ENCODE results near the gene FAM20C. TPM values are rescaled to one million over a fixed set of nuclear protein-coding genes. Genes with fewer than 3 reads are reported as not detected.
"Not testable (repeated sequence)": the region's sequence is repeated elsewhere in the genome, so short reads cannot be mapped to it uniquely, and the experiment has no call there.

The FAM20C gene
- total RNA-seq, 1 donor from 2014 or later: 22.2 TPM

- no peak overlapping the region for H3K27ac ChIP-seq (replicated peaks)
- H3K27me3 ChIP-seq (ENCODE audit: low read depth): no peaks in the 10 kb centered on the region
- intact Hi-C loops (cut with micrococcal nuclease): no loop called here
- TF ChIP-seq, protein P1, sequence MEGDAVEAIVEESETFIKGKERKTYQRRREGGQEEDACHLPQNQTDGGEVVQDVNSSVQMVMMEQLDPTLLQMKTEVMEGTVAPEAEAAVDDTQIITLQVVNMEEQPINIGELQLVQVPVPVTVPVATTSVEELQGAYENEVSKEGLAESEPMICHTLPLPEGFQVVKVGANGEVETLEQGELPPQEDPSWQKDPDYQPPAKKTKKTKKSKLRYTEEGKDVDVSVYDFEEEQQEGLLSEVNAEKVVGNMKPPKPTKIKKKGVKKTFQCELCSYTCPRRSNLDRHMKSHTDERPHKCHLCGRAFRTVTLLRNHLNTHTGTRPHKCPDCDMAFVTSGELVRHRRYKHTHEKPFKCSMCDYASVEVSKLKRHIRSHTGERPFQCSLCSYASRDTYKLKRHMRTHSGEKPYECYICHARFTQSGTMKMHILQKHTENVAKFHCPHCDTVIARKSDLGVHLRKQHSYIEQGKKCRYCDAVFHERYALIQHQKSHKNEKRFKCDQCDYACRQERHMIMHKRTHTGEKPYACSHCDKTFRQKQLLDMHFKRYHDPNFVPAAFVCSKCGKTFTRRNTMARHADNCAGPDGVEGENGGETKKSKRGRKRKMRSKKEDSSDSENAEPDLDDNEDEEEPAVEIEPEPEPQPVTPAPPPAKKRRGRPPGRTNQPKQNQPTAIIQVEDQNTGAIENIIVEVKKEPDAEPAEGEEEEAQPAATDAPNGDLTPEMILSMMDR (IDR thresholded peaks at IDR 0.05; ENCODE audit: borderline replicate concordance): no peak
- peaks cover 11% of the 10 kb centered on the region for H3K4me1 ChIP-seq
- H3K36me3 ChIP-seq: peaks cover 5% of the 10 kb centered on the region
- no peak overlapping the region for H3K4me3 ChIP-seq
- H3K9me3 ChIP-seq (replicated peaks): no peaks in the 10 kb centered on the region
- DNase-seq: no peak
These were observed 49.1 kb downstream of the FAM20C start for GRCh38 chr7:241513-241912.

DNA sequence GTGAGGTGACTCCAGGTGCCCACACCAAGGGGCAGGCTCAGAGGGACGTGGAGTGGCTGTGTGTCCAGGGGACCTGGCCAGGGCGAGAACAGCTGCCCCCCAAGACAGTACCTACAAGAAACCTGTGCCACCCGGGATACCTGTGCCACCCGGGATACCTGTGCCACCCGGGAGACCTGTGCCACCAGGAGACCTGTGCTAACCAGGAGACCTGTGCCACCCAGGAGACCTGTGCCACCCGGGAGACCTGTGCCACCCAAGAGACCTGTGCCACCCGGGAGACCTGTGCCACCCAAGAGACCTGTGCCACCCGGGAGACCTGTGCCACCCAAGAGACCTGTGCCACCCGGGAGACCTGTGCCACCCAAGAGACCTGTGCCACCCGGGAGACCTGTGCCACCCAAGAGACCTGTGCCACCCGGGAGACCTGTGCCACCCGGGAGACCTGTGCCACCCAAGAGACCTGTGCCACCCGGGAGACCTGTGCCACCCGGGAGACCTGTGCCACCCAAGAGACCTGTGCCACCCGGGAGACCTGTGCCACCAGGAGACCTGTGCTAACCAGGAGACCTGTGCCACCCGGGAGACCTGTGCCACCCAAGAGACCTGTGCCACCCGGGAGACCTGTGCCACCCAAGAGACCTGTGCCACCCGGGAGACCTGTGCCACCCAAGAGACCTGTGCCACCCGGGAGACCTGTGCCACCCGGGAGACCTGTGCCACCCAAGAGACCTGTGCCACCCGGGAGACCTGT lies 50.6 kb downstream of the FAM20C start:
- H3K27me3 ChIP-seq (ENCODE audit: low read depth); H3K9me3 ChIP-seq (replicated peaks); intact Hi-C loops (cut with micrococcal nuclease); H3K27ac ChIP-seq (replicated peaks); DNase-seq; H3K4me3 ChIP-seq: not testable (repeated sequence)
- Histone ChIP-seq H3K36me3 (peaks cover 20% of the 10 kb centered on the region), H3K4me1 (peaks cover 11% of the 10 kb centered on the region)

GRCh38 chr7:243580-243978 lies 51.2 kb downstream of the FAM20C start:
- DNase-seq; H3K4me3 ChIP-seq; H3K27me3 ChIP-seq (ENCODE audit: low read depth); H3K9me3 ChIP-seq (replicated peaks); H3K27ac ChIP-seq (replicated peaks); intact Hi-C loops (cut with micrococcal nuclease): not testable (repeated sequence)
- Histone ChIP-seq H3K36me3 (peaks cover 25% of the 10 kb centered on the region), H3K4me1 (peaks cover 11% of the 10 kb centered on the region)

- Histone ChIP-seq H3K36me3 (peaks cover 39% of the 10 kb centered on the region), H3K4me1 (peaks cover 11% of the 10 kb centered on the region), H3K27me3 (ENCODE audit: low read depth) (no peaks in the 10 kb centered on the region), H3K4me3 (no peak overlapping the region), H3K9me3 (replicated peaks) (no peaks in the 10 kb centered on the region), H3K27ac (replicated peaks) (no peak overlapping the region)
- TF ChIP-seq, protein P1 (IDR thresholded peaks at IDR 0.05; ENCODE audit: borderline replicate concordance): no peak
- intact Hi-C loops (cut with micrococcal nuclease): no loop called here
- DNase-seq: no peak
These were observed 52.6 kb downstream of the FAM20C start for GRCh38 chr7:244974-245373.

DNA sequence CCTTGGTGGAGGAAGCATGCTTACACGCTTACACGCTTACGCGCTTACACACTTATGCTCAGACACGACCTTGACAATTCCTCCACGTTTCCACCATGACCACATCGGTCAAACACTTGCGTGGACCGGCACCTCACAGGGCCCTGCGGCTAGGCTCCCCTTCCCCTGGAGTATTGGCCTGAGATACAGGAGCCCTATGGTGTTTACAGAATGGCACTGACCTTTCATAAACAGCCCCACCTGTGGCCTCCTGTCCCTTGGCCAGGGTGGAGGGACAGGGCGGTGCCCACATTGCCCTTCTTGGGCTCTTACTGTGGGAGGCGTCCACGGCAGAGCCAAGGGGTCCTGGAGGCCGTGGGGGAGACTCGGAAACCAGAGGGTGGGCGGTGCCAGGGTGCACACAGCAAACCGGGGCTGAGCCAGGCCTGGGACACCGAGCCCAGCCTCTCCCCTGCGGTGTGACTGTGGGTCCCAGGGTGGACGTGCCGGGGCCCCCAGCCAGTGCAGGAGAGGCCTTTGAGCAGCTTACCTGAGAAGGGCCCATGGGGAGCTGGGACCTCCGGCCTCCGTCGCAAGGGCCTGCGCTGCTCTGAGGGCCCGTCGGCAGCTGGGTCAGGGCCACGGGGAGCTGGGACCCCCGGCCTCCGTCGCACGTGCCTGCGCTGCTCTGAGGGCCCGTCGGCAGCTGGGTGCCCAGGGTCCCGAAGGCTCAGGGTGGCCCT lies 53.4 kb downstream of the FAM20C start:
- Histone ChIP-seq H3K4me3 (no peak overlapping the region), H3K36me3 (peaks cover 47% of the 10 kb centered on the region), H3K27me3 (ENCODE audit: low read depth) (no peaks in the 10 kb centered on the region), H3K4me1 (peaks cover 9% of the 10 kb centered on the region), H3K27ac (replicated peaks) (no peak overlapping the region), H3K9me3 (replicated peaks) (no peaks in the 10 kb centered on the region)
- intact Hi-C loops (cut with micrococcal nuclease): no loop called here
- TF ChIP-seq, protein P1 (IDR thresholded peaks at IDR 0.05; ENCODE audit: borderline replicate concordance): no peak
- no peak for DNase-seq

- intact Hi-C loops (cut with micrococcal nuclease): no loop called here
- H3K9me3 ChIP-seq (replicated peaks): no peaks in the 10 kb centered on the region
- no peak overlapping the region for H3K27ac ChIP-seq (replicated peaks)
- no peak overlapping the region for H3K4me3 ChIP-seq
- TF ChIP-seq, protein P1 (IDR thresholded peaks at IDR 0.05; ENCODE audit: borderline replicate concordance): no peak
- no peak for DNase-seq
- H3K36me3 ChIP-seq: peaks cover 54% of the 10 kb centered on the region
- H3K4me1 ChIP-seq: peaks cover 1% of the 10 kb centered on the region
- no peaks in the 10 kb centered on the region for H3K27me3 ChIP-seq (ENCODE audit: low read depth)
These were observed 54.1 kb downstream of the FAM20C start for GRCh38 chr7:246451-246850.

Measured in left ventricle myocardium inferior (tissue), 1 donor.